Measurements from ENCODE around the gene MAP2K5.

DNA sequence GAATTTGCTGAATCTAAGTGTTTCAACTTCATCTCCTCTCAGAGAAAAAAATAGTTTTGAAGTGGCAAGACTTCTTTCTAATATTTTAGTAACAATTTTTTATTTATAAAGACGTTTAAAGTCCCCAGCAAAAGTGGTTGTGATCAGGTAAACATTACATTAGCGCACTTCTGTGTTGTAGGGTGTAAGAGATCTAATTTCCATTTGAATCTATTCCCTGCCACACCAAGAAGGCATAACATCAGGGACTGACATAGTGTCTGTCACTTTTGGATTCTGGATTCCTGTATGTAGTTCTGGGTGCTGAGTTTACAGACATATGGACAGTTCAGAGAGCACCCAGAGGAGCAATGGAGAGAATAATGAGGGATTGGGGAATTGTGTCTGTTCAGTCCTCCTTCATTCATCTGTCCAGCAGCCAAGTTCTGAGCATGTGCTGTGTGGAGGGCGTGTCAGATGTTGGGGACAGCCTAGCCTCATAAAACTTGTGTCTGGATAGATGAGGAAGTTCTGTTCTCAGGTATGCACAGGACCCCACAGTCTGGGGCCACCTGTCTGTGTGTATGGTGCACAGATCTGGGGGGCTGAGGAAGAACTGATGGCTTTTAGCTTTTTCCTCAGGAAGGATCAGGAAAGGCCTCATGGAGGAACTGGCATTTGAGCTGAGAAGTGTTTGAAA, 65.6 kb downstream of the MAP2K5 start:
- TF ChIP-seq, protein P1, sequence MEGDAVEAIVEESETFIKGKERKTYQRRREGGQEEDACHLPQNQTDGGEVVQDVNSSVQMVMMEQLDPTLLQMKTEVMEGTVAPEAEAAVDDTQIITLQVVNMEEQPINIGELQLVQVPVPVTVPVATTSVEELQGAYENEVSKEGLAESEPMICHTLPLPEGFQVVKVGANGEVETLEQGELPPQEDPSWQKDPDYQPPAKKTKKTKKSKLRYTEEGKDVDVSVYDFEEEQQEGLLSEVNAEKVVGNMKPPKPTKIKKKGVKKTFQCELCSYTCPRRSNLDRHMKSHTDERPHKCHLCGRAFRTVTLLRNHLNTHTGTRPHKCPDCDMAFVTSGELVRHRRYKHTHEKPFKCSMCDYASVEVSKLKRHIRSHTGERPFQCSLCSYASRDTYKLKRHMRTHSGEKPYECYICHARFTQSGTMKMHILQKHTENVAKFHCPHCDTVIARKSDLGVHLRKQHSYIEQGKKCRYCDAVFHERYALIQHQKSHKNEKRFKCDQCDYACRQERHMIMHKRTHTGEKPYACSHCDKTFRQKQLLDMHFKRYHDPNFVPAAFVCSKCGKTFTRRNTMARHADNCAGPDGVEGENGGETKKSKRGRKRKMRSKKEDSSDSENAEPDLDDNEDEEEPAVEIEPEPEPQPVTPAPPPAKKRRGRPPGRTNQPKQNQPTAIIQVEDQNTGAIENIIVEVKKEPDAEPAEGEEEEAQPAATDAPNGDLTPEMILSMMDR (IDR thresholded peaks at IDR 0.05), result no peak
- no peak for TF ChIP-seq POLR2A (IDR thresholded peaks at IDR 0.05)

Measured in tibial nerve (tissue), 3 donors.